HG03439 (cell line): Measurements from ENCODE around the gene SPATS1.

Experiments used
- ATAC-seq: cut with Tn5 transposase; IDR thresholded peaks from one replicate; pipeline ENCODE4 v1.9.1; 2021; ENCODE audit warnings: mild to moderate bottlenecking, moderate library complexity; ENCODE audit not compliant: unreplicated experiment

Gene SPATS1

DNA sequence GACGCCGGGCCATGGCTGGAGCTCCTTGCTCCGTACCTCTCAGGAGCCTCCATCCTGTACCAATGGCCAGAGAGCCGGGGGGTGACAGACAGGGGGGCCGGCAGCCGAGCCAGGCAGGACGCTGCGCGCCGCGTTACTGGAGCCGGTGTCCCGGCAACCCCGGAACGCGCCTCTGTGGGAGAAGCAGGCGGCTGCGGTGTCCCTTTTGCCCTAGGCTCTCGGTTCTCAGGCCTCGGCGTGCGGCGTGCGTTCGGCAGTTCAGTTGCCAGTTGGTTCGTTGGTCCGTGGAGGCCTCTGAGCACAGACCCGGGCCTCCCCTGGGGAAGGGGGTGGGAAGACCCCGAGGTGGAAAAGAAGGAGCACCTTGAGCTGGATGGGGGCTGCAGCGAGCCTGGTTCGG is at the start of gene SPATS1:
Gene SPATS1 (plus strand): TSS at position 162 of the 400 bp plus-strand sequence. CDS start 446 bp downstream, outside the sequence.
- no peak for ATAC-seq

DNA sequence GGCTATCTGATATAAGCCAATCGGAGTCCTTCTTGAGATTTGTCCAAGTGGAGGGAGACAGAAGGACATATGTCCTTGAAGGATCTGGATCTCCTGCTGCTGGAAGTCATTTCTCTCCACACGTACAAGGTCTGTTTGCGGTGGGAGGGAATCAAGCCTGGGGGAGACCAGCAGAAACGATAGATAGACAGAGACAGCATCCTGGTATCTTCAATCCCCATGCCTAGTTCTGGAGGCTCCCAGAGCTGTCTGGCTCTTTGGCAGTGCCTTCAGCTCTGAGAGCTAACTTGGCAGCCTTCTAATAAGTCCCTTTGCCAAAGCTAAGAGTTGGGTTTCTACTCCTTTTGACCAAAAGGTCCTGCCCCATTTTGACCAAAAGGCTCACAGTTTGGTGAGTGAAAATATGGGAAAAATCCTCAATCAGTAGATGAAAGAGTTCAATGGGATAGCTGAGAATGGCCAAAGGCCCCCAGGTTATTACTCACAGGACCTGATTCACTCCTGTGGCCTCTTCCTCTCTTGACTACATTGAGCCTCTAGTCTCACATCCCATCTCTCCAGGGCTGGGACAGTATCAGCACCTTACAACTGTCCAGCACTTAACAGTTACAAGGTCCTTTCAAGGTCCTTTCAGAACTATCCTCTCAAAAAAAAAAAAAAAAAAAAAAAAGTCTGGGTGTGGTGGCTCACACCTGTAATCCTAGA is 49.6 kb upstream of the SPATS1 start:
- no peak for ATAC-seq

DNA sequence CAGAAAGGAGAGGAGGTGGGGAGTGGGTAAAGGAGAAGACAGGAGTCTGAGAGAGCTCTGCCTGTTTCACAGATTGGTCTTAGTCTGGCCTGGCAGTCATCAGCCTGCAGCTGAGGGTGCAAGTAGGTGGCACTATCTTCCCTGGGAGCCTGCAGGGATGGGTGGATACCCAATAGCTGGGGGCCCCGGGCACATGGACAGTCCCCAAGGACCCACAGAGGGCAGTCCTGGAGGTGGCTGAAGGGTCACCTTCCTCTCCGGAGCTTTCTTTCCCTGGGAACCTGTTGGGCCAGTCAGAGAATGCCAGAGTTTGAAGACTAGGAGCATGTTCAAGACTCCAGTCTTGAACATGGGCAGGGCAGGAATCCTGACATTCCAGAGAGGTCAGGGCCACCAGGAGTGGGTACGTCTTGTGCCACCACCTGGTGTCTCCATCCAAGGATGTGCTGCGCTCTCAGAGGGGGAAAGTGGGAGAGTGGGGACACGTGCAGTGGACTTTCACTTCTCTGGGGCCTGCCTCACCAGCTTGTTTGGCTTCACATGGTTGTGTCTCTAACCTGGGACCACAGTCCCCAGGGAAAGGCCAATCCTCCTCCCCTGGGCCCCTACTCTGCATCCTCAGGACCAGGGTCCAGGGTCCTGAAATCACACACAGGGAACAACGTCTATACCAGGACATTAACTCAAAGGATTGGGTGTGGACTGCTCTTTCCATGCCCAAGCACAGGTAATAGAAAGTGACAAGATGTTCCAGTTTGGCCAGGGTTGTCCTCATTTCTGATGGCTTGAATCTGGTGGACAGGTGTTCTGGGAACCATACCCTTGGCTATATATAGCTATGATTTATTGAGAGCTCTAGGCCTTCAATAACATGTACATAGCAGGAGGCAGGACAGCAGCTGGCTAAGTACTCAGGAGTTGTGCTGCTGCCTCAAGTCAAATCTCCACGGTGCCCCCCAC is 47.3 kb upstream of the SPATS1 start:
- no peak for ATAC-seq

GRCh38 chr6:44297063-44298038 is 45.1 kb upstream of the SPATS1 start:
- no peak for ATAC-seq

DNA sequence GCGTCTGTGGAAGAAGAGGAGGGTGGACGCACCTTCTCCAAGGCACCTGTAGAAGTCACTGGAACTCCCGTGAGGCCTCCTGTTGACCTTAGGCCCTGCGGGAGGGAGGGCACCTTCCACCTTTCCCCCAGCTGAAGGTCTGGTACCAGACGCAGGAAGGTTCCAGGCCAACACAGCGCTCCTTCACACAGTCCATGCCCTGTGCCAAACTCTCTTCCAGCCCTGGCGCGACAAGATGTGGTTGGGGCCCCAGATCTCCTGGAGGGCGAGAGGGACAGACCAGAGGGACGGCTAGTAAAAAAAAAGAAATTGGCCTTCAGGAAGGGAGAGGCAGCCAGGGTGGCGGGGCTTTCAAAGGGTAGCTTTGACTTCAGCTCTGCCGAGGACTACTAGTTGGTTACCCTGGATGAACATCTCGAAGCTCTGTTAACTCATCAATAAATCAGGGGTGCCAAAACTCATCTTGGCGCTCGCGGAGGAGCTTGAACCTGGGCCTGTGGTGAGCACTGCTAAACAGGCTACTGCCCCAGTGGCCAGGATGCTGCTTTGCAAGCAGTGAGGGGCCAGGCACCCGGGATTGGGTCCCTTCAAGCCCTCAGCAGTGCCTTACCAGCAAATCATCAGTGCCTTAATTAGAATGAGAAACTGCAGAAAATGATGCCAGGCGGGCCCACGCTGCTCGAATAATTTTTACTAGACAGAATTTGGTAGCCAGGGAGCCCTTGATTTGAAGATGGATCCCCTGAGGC is 44.2 kb upstream of the SPATS1 start:
- no peak for ATAC-seq

DNA sequence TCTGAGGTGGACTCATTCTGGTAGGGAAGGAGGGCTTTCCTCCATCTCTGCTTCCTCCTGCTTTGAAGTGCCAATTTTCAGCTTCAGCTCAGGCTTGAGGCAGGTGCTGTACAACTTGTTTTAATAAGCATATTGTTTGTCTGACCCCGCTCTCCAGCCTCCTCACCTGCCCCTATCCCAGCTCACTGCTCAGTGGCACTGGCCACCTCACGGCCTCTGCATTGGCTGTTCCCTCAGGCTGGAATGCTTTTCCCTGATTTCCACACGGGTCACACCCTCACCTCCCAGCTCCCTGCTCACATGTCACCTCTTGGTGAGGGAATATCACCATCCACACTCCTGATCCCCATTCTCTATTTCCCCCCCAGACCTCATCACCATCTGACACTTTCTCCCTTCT is 43.6 kb upstream of the SPATS1 start:
- no peak for ATAC-seq

GRCh38 chr6:44300292-44300823 is 42.1 kb upstream of the SPATS1 start:
- ATAC-seq, result no peak

DNA sequence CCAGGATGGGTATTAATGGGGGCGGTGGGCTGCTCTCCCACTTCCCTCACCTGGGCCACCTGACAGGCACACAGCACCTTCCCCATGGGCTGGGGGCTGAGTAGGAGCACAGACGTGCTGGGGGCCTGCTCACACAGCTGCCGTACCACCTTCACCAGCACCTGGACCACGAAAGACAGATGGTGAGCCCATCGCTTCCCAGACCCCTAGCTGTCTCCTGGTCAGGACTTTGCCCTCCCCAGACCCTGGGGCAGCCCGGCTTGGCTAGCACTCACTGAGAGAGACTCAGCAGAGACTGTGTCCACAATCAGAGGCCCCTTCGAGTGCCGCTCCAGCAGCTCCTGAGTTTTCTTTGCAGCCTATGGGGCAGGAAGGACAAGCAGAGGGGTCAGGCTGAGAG is 41.3 kb upstream of the SPATS1 start:
- no peak for ATAC-seq

DNA sequence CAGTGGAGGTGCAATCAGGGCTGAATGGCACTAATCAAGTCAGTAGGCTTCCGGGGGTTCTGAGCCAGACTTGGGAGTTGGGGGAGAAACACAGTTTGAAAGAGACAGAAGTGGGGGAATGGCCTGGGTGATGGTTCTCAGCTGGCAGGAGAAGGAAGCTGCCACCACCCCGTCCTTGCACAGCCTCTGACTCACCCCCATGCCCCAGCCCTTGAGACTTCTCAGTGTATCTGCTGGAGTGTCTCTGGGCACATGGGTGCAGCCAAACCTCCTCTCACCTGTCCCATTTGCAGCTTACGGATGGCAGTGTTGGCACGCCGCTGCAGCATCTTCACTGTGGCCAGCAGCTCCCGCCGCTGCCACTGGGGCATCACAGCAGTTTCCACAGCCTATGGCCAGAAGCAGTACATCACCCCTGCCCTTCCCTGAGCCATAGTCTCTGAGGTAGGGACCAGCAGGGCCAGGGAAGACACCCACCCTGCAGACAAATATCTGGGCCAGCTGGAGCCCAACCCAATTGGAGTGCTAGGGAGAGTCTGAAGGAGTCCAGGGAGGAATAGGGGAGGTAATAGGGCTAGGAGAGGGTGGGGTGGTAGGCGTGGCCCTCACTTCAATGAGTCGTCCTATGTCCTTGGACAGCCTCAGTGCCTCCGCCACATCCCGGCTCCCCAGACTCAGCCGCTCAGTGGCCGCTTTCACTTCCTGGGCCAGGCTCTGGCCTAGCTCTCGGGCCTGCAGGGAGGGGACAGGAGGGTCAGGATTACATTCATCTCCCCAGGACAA is 40.5 kb upstream of the SPATS1 start:
- ATAC-seq, result no peak

- ATAC-seq, result no peak
Measured at GRCh38 chr6:44302856-44303255, 39.6 kb upstream of the SPATS1 start.

DNA sequence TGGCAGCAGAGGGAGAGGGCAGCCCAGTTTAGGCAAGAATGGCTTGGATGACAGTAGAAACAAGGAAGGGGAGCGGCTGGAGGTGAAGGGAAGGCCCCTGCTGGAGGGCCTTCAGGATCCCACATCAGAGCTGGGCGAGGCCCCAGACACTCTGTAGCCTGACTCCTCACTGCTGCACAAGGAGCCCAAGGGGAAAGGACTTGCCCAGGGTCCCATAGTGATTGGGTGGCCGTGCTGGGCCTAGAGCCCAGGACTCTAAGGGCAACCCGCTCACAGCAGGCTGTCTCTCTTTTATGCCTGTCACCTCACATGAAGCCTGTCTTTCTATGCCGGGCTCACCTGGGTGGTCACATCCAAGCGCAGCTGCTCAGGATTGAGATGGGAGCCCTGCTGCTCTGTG is 38.6 kb upstream of the SPATS1 start:
- ATAC-seq, result no peak

DNA sequence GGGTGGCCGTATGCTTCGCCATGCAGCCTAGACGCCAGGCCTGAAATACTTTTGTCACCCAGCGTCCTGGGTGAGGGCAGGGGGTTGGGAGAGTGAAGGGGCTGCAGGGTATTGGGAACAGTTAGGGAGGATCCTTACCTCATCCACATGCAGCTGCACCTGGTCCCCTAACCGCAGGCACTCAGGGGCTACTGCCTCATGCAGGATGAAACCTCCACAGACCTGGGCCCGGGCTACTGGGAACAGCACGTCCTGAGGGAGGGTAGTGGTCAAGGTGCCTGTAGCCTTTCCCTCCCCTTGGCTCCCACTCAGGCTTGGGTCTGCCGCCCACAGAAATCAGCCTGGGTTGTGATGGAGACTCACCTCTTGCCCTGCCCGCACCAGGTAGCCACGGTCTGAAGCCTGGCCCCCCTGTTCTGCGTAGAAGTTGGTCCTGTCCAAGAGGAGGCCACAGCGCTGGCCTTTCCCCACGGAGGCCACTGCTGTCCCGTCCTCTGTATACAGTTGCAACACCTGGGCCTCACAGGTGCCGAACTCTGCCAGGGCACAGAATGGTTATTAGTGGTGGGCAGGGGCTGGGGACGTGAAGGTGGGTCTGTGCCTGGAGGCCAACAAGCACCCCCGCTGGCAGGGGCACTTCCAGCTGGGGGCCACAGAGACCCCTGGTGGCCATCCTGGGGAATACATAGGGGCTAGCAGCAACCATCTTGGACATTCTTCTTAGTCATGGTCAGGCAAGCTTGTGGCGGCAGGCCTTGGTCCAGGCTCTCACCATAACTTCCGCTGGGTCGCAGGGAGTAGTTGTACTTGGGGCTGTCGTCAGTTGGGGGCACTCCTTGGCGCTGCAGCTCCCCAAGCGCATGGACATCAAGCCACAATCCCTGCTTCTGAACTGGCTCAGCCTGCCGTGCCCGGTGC is 37.9 kb upstream of the SPATS1 start:
- no peak for ATAC-seq

- no peak for ATAC-seq
Measured at GRCh38 chr6:44305200-44305725, 37.2 kb upstream of the SPATS1 start.

DNA sequence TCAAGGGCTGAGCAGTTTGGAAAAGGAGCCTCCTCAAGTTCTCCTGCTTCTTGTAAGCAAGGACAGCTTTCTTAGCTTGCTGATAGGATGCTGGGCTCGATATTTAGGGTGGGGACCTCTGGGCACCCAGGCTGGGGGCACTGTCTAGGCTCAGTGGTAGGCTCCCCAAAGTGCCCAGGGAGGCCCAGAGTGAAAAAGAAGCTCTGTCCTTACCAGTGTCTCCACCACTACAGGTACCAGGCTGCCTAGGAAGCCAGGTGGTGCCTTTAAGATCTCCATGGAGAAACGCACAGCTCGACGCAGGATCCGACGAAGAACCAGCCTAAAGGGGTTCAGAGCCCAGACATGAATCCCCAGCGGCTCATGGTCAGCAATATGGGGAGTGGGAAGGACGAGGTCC is 35.7 kb upstream of the SPATS1 start:
- ATAC-seq, result no peak

DNA sequence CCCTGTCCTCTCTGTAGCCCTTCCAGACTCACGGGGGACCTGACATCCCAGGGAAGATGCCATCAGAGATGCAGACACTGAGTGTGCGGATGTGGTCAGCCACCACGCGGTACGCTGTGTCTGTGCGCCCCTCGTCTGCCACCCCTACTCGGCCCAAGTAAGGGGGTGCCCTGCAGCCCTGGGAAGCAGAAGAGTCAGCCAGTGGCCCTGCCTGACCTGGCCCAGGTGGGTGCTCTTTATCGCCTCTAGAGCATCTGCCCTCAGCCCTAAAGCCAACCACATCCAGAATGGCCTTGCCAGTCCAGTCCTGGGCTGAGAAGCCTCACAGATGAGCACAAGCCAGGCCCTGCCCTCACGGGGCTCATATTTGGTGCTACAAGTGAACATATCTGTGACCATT is 35.2 kb upstream of the SPATS1 start:
- no peak for ATAC-seq

DNA sequence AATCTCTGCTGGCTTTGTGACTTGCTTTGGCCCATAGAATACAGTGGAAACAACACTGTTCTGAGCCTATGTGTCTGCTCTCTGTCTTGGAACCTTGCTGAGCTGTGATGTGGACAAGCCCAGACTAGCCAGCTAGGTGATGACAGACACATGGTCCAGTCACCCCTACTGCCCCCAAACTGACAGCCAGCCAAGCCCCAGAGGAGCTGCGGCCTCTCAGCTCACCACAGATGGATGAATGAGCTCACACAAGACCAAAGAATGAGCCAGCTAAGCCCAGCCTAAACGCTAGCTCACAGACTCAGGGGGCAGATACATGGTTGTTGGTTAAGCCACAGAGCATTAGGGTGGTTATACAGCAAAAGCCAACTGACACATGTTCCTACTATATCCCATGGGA is 33.4 kb upstream of the SPATS1 start:
- ATAC-seq, result no peak

DNA sequence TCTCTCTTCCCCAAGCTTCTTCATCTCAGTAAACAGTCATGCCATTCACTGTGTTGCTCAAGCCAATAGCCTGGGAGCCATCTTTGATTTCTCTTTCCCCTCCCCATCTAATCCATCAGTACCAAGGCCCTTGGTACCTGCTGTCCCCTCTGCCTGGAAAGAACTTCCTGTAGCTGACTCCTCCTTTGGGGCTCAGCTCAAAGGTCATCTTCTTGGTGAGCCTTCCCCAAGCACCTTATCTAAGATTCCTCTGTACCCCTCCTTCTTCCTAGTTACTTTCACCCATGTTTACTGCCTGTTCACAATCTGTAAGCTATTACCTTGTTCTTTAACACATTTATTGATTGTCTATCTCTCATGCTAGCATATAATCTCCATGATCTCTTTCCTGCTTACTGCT is 32.8 kb upstream of the SPATS1 start:
- no peak for ATAC-seq

GRCh38 chr6:44310241-44310640 is 32.2 kb upstream of the SPATS1 start:
- ATAC-seq, result no peak
